WTC11 (cell line): ENCODE measurements around the gene CD302. TPM values are rescaled to one million over a fixed set of nuclear protein-coding genes. Genes with fewer than 3 reads are reported as not detected.

ENCODE experiments used
- ATAC-seq: fragments of 200-7000 bp; cut with Tn5 transposase; 2 replicates; pipeline ENCODE4 v1.10.0; 2021; ENCODE audit warnings: mild to moderate bottlenecking, moderate library complexity
- CTCF ChIA-PET: fragments of 300-600 bp; sonication (Branson Sonifier 250); formaldehyde crosslinking; loops from one replicate; lab custom pipeline; 2021; ENCODE audit warnings: antibody characterized with exemption; lab: Charles Lee
- POLR2A ChIA-PET: fragments of 350-600 bp; sonication (Branson Sonifier 250); formaldehyde crosslinking; loops from one replicate; lab custom pipeline; 2021; ENCODE audit warnings: antibody characterized with exemption; lab: Charles Lee
- DNase-seq: peaks from one replicate; pipeline ENCODE4 v3.0.0; 2021; ENCODE audit warnings: low spot score
- H3K27ac Mint-ChIP-seq: 2 replicates; pipeline ENCODE4 v1.8.0; 2021; ENCODE audit warnings: mixed read lengths
- H3K27me3 Mint-ChIP-seq: 2 replicates; pipeline ENCODE4 v1.8.0; 2021; ENCODE audit warnings: low read depth, mild to moderate bottlenecking, moderate library complexity, mixed read lengths
- H3K36me3 Mint-ChIP-seq: 2 replicates; pipeline ENCODE4 v1.8.0; 2021; ENCODE audit warnings: mixed read lengths
- H3K4me1 Mint-ChIP-seq: 2 replicates; pipeline ENCODE4 v1.8.0; 2022; ENCODE audit warnings: mixed read lengths
- H3K4me3 Mint-ChIP-seq: 2 replicates; pipeline ENCODE4 v1.8.0; 2021; ENCODE audit warnings: mild to moderate bottlenecking, moderate library complexity, mixed read lengths
- H3K9me3 Mint-ChIP-seq: 2 replicates; pipeline ENCODE4 v1.8.0; 2021; ENCODE audit warnings: mixed read lengths
- ATF1 ChIP-seq: sonication (generic); formaldehyde crosslinking; IDR thresholded peaks from 2 replicates; pipeline ENCODE4 v1.8.1; 2023; ENCODE audit warnings: mild to moderate bottlenecking, moderate library complexity, missing genetic modification reagents
- ATF3 ChIP-seq: sonication (generic); formaldehyde crosslinking; conservative IDR thresholded peaks from 2 replicates; pipeline ENCODE4 v1.8.1; 2022; ENCODE audit warnings: mild to moderate bottlenecking, missing genetic modification reagents
- CBFB ChIP-seq: sonication (generic); formaldehyde crosslinking; IDR thresholded peaks from 2 replicates; pipeline ENCODE4 v1.8.1; 2022; ENCODE audit warnings: mild to moderate bottlenecking, low read depth, missing genetic modification reagents
- CREM ChIP-seq: sonication (generic); formaldehyde crosslinking; IDR thresholded peaks from 2 replicates; pipeline ENCODE4 v1.8.1; 2022; ENCODE audit warnings: mild to moderate bottlenecking, missing genetic modification reagents, moderate library complexity
- ERG ChIP-seq: fragments of 250-450 bp; sonication (Bioruptor Pico); IDR thresholded peaks from 2 replicates; pipeline ENCODE4 v1.8.0; 2021; ENCODE audit warnings: mild to moderate bottlenecking
- STAT6 ChIP-seq: sonication (generic); formaldehyde crosslinking; conservative IDR thresholded peaks from 2 replicates; pipeline ENCODE4 v1.8.1; 2023; ENCODE audit warnings: mild to moderate bottlenecking, low read depth, missing genetic modification reagents, moderate library complexity
- ZNF138 ChIP-seq: sonication (generic); formaldehyde crosslinking; conservative IDR thresholded peaks from 2 replicates; pipeline ENCODE4 v1.8.1; 2022; ENCODE audit warnings: mild to moderate bottlenecking, moderate library complexity, missing genetic modification reagents
- ZNF423 ChIP-seq: fragments of 250-450 bp; sonication (Bioruptor Pico); IDR thresholded peaks from 2 replicates; pipeline ENCODE4 v2.1.2; 2022; ENCODE audit warnings: mild to moderate bottlenecking, moderate library complexity
- ZNF532 ChIP-seq: fragments of 250-450 bp; sonication (Bioruptor Pico); IDR thresholded peaks from 2 replicates; pipeline ENCODE4 v1.9.0; 2021; ENCODE audit warnings: mild to moderate bottlenecking, borderline replicate concordance
- total RNA-seq: library from RNA; stranded (reverse); gene quantifications from 3 replicates; pipeline ENCODE4 v1.2.3, GENCODE V29; 2021
- TF ChIP-seq, protein P1 (sequence below): sonication (generic); formaldehyde crosslinking; IDR thresholded peaks from 2 replicates; pipeline ENCODE4 v1.8.1; 2023; ENCODE audit warnings: mild to moderate bottlenecking, moderate library complexity, missing genetic modification reagents

Gene CD302
- total RNA-seq, 1 experiment from 2014 or later, result 1.4 TPM

DNA sequence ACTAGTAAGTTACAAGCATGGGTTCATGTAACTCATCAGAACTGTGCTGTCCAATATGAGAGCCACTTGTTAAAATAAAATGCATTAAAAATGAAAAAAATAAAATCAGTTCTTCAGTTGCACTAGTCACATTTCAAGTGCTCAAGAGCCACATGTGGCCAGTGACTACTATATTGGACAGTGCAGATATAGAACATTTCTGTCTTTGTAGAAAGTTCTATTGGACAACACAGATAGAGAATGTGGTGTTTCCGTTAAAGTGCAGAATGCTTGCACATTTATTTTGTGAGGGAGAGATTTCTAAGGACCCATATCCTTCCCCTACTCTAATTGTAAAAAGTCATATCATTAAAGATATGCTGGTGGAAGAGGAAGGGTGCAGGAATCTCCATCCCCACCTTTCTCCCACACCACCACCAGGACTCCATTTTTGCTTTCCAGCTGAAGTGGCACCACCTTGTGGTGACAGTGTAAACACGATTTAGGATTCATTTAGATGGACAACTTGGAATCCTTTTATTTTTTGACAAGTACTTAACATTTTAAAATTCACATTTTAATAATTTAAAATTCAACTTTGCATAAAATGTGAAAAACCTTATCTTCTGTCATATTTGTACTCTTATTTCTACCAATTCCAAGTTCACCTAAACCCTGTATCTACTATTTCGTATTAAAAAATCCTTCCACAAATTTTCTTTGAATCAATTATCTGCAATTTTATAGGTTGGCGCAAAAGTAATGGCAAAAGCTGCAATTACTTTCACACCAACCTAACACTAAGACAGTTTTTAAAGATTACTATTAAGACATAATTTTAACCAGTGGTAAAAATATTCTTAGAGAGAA is 9.4 kb upstream of the CD302 start (continued):
- no peak for TF ChIP-seq ZNF532 (CRISPR knock-in tag)
- TF ChIP-seq, all 79 proteins: peak for 1

DNA sequence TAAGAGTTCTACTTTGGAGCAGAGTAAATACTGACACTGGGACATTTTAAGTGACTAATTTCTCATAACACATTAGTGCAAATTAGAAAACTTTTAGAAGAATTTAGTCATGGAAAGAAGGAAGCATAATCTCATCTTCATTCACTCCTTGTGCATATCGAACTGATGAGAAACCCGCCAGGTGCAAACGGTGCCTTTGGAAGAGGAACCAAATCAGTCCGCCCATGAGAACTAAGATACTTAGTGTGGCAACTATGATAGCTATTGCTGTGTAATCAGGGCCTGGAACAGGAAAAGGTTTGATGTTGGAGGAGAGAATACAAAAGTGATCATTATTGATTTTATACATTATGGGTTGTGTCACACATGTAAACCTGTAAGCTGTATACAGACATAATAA is 6.9 kb upstream of the CD302 start:
- no peaks in the 10 kb centered on the region for H3K9me3 Mint-ChIP-seq
- CTCF ChIA-PET, result interaction anchor here (1.5 kb wide), 1 partner anchor 49 kb away, joined by 5 read pairs; no protein-coding TSS in a partner anchor

More for the DNA sequence above, 6.9 kb upstream of the CD302 start:
- Mint-ChIP-seq H3K27me3 (peaks cover 5% of the 10 kb centered on the region), H3K27ac (no peak overlapping the region), H3K4me3 (no peak overlapping the region), H3K4me1 (0 out of 2 replicates have a peak, but pooled peaks cover 2% of the 10 kb centered on the region), H3K36me3 (no peaks in the 10 kb centered on the region)
- POLR2A ChIA-PET, result no interaction called here
- no peak for DNase-seq
- no peak for TF ChIP-seq ERG (CRISPR knock-in tag)
- no peak for TF ChIP-seq ATF3 (CRISPR knock-in tag)
- TF ChIP-seq CREM (CRISPR knock-in tag), result no peak
- TF ChIP-seq STAT6, result no peak
- no peak for TF ChIP-seq ZNF138 (CRISPR knock-in tag)
- TF ChIP-seq ZNF423 (CRISPR knock-in tag), result no peak
- TF ChIP-seq ATF1 (CRISPR knock-in tag), result no peak
- TF ChIP-seq, protein P1, sequence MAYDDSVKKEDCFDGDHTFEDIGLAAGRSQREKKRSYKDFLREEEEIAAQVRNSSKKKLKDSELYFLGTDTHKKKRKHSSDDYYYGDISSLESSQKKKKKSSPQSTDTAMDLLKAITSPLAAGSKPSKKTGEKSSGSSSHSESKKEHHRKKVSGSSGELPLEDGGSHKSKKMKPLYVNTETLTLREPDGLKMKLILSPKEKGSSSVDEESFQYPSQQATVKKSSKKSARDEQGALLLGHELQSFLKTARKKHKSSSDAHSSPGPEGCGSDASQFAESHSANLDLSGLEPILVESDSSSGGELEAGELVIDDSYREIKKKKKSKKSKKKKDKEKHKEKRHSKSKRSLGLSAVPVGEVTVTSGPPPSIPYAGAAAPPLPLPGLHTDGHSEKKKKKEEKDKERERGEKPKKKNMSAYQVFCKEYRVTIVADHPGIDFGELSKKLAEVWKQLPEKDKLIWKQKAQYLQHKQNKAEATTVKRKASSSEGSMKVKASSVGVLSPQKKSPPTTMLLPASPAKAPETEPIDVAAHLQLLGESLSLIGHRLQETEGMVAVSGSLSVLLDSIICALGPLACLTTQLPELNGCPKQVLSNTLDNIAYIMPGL (CRISPR knock-in tag), result no peak
- TF ChIP-seq CBFB (CRISPR knock-in tag), result no peak
- ATAC-seq, result no peak
